WTC11 (cell line): ENCODE measurements around the gene PNPLA8. TPM values are rescaled to one million over a fixed set of nuclear protein-coding genes. Genes with fewer than 3 reads are reported as not detected.
"Not testable (repeated sequence)": the region's sequence is repeated elsewhere in the genome, so short reads cannot be mapped to it uniquely, and the experiment has no call there.

Experiments
- ATAC-seq: fragments of 200-7000 bp; cut with Tn5 transposase; 2 replicates; pipeline ENCODE4 v1.10.0; 2021; ENCODE audit warnings: mild to moderate bottlenecking, moderate library complexity
- CTCF ChIA-PET: fragments of 300-600 bp; sonication (Branson Sonifier 250); formaldehyde crosslinking; loops from one replicate; lab custom pipeline; 2021; ENCODE audit warnings: antibody characterized with exemption; lab: Charles Lee
- POLR2A ChIA-PET: fragments of 350-600 bp; sonication (Branson Sonifier 250); formaldehyde crosslinking; loops from one replicate; lab custom pipeline; 2021; ENCODE audit warnings: antibody characterized with exemption; lab: Charles Lee
- DNase-seq: peaks from one replicate; pipeline ENCODE4 v3.0.0; 2021; ENCODE audit warnings: low spot score
- H3K27ac Mint-ChIP-seq: 2 replicates; pipeline ENCODE4 v1.8.0; 2021; ENCODE audit warnings: mixed read lengths
- H3K27me3 Mint-ChIP-seq: 2 replicates; pipeline ENCODE4 v1.8.0; 2021; ENCODE audit warnings: low read depth, mild to moderate bottlenecking, moderate library complexity, mixed read lengths
- H3K36me3 Mint-ChIP-seq: 2 replicates; pipeline ENCODE4 v1.8.0; 2021; ENCODE audit warnings: mixed read lengths
- H3K4me1 Mint-ChIP-seq: 2 replicates; pipeline ENCODE4 v1.8.0; 2022; ENCODE audit warnings: mixed read lengths
- H3K4me3 Mint-ChIP-seq: 2 replicates; pipeline ENCODE4 v1.8.0; 2021; ENCODE audit warnings: mild to moderate bottlenecking, moderate library complexity, mixed read lengths
- H3K9me3 Mint-ChIP-seq: 2 replicates; pipeline ENCODE4 v1.8.0; 2021; ENCODE audit warnings: mixed read lengths
- AR ChIP-seq: fragments of 250-450 bp; sonication (Bioruptor Pico); IDR thresholded peaks from 2 replicates; pipeline ENCODE4 v1.9.0; 2021; ENCODE audit warnings: mild to moderate bottlenecking
- ATF1 ChIP-seq: sonication (generic); formaldehyde crosslinking; IDR thresholded peaks from 2 replicates; pipeline ENCODE4 v1.8.1; 2023; ENCODE audit warnings: mild to moderate bottlenecking, moderate library complexity, missing genetic modification reagents
- ATF6 ChIP-seq: sonication (generic); formaldehyde crosslinking; IDR thresholded peaks from 2 replicates; pipeline ENCODE4 v1.8.1; 2023; ENCODE audit warnings: mild to moderate bottlenecking, missing genetic modification reagents
- CREB1 ChIP-seq: sonication (generic); formaldehyde crosslinking; IDR thresholded peaks from 2 replicates; pipeline ENCODE4 v1.8.0; 2023; ENCODE audit warnings: mild to moderate bottlenecking, missing genetic modification reagents
- E2F1 ChIP-seq: sonication (generic); formaldehyde crosslinking; IDR thresholded peaks from 2 replicates; pipeline ENCODE4 v1.8.0; 2022; ENCODE audit warnings: mild to moderate bottlenecking, missing genetic modification reagents
- FOXP1 ChIP-seq: sonication (generic); formaldehyde crosslinking; IDR thresholded peaks from 2 replicates; pipeline ENCODE4 v1.8.0; 2022; ENCODE audit warnings: missing genetic modification reagents, mild to moderate bottlenecking, moderate library complexity, borderline replicate concordance
- NFATC4 ChIP-seq: fragments of 250-450 bp; sonication (Bioruptor Pico); IDR thresholded peaks from 2 replicates; pipeline ENCODE4 v1.9.0; 2021; ENCODE audit warnings: mild to moderate bottlenecking
- NFE2L1 ChIP-seq: sonication (generic); formaldehyde crosslinking; IDR thresholded peaks from 2 replicates; pipeline ENCODE4 v1.8.1; 2023; ENCODE audit warnings: missing genetic modification reagents
- NR3C1 ChIP-seq: sonication (generic); formaldehyde crosslinking; conservative IDR thresholded peaks from 2 replicates; pipeline ENCODE4 v1.8.1; 2023; ENCODE audit warnings: low read depth, mild to moderate bottlenecking, missing genetic modification reagents
- TEAD4 ChIP-seq: sonication (generic); formaldehyde crosslinking; IDR thresholded peaks from 2 replicates; pipeline ENCODE4 v1.8.0; 2022; ENCODE audit warnings: mild to moderate bottlenecking, missing genetic modification reagents
- ZBTB43 ChIP-seq: sonication (generic); formaldehyde crosslinking; IDR thresholded peaks from 2 replicates; pipeline ENCODE4 v1.8.1; 2023; ENCODE audit warnings: mild to moderate bottlenecking, missing genetic modification reagents
- ZNF219 ChIP-seq: sonication (generic); formaldehyde crosslinking; IDR thresholded peaks from 2 replicates; pipeline ENCODE4 v1.8.0; 2023; ENCODE audit warnings: missing genetic modification reagents, mild to moderate bottlenecking, borderline replicate concordance
- ZNF281 ChIP-seq: sonication (generic); formaldehyde crosslinking; IDR thresholded peaks from 2 replicates; pipeline ENCODE4 v1.8.0; 2023; ENCODE audit warnings: mild to moderate bottlenecking, missing genetic modification reagents
- ZNF396 ChIP-seq: fragments of 250-450 bp; sonication (Bioruptor Pico); IDR thresholded peaks from 2 replicates; pipeline ENCODE4 v1.8.0; 2021; ENCODE audit warnings: mild to moderate bottlenecking, moderate library complexity, borderline replicate concordance
- ZNF532 ChIP-seq: fragments of 250-450 bp; sonication (Bioruptor Pico); IDR thresholded peaks from 2 replicates; pipeline ENCODE4 v1.9.0; 2021; ENCODE audit warnings: mild to moderate bottlenecking, borderline replicate concordance
- total RNA-seq: library from RNA; stranded (reverse); gene quantifications from 3 replicates; pipeline ENCODE4 v1.2.3, GENCODE V29; 2021

Gene PNPLA8
- total RNA-seq, 1 experiment from 2014 or later = 12.4 TPM

- H3K36me3 Mint-ChIP-seq, CTCF ChIA-PET, H3K27ac Mint-ChIP-seq, DNase-seq, H3K4me3 Mint-ChIP-seq, H3K27me3 Mint-ChIP-seq, POLR2A ChIA-PET, H3K4me1 Mint-ChIP-seq, ATAC-seq: not testable (repeated sequence)
- peaks cover 12% of the 10 kb centered on the region for H3K9me3 Mint-ChIP-seq
Measured at GRCh38 chr7:108548141-108548896, 22.4 kb upstream of the PNPLA8 start.

GRCh38 chr7:108541478-108541877 is 15.5 kb upstream of the PNPLA8 start:
- DNase-seq (no peak), ATAC-seq (peak; percentile 74)
- H3K27me3 Mint-ChIP-seq = no peaks in the 10 kb centered on the region
- TF ChIP-seq NR3C1 (CRISPR knock-in tag) (no peak), TEAD4 (CRISPR knock-in tag) (no peak), ZNF396 (CRISPR knock-in tag) (no peak), ATF1 (CRISPR knock-in tag) (no peak), NFATC4 (no peak), FOXP1 (CRISPR knock-in tag) (no peak), ZBTB43 (CRISPR knock-in tag) (no peak), NFE2L1 (CRISPR knock-in tag) (no peak), CREB1 (CRISPR knock-in tag) (no peak), ZNF532 (no peak), ZNF219 (CRISPR knock-in tag) (no peak), ATF6 (CRISPR knock-in tag) (no peak), E2F1 (CRISPR knock-in tag) (no peak), ZNF281 (no peak), AR (CRISPR knock-in tag) (no peak)
- ChIA-PET CTCF (no interaction called here), POLR2A (interaction anchor here (1.4 kb wide), 1 partner anchor 28 kb away, joined by 3 read pairs; the partner anchor contains the start of gene DNAJB9)
- peaks cover 6% of the 10 kb centered on the region; the same call in 1 of the 2 replicates for H3K36me3 Mint-ChIP-seq
- no peak overlapping the region for H3K27ac Mint-ChIP-seq
- H3K4me1 Mint-ChIP-seq = peaks cover 16% of the 10 kb centered on the region
- H3K9me3 Mint-ChIP-seq = peaks cover 11% of the 10 kb centered on the region
- no peak overlapping the region for H3K4me3 Mint-ChIP-seq

GRCh38 chr7:108538685-108539084 is 12.8 kb upstream of the PNPLA8 start:
- ATAC-seq, H3K27ac Mint-ChIP-seq, H3K27me3 Mint-ChIP-seq, DNase-seq, H3K36me3 Mint-ChIP-seq, H3K4me3 Mint-ChIP-seq: not testable (repeated sequence)
- peaks cover 11% of the 10 kb centered on the region for H3K9me3 Mint-ChIP-seq
- ChIA-PET POLR2A (interaction anchor here (0.6 kb wide), 1 partner anchor 66 kb away, joined by 3 read pairs; no protein-coding TSS in a partner anchor), CTCF (interaction anchor here (0.6 kb wide), 1 partner anchor 1745 kb away, joined by 4 read pairs; no protein-coding TSS in a partner anchor)
- H3K4me1 Mint-ChIP-seq = peaks cover 16% of the 10 kb centered on the region
